ENCODE data around the gene RPS6KA5.
"Not testable (repeated sequence)": the region's sequence is repeated elsewhere in the genome, so short reads cannot be mapped to it uniquely, and the experiment has no call there.

Gene RPS6KA5

GRCh38 chr14:91094772-91095171 lies 34.3 kb upstream of the RPS6KA5 start:
- Histone ChIP-seq H3K4me3 (replicated peaks; ENCODE audit: insufficient read depth, low read length) (no peak overlapping the region), H3K27ac (replicated peaks) (no peak overlapping the region), H3K27me3 (ENCODE audit: insufficient read depth, poor library complexity, severe bottlenecking) (no peaks in the 10 kb centered on the region)
- DNase-seq (ENCODE audit: low read depth in 1 of 2, low spot score in 1 of 2): no peak
- TF ChIP-seq POLR2AphosphoS5 (IDR thresholded peaks at IDR 0.05; ENCODE audit: low read depth) (no peak), GABPA (IDR thresholded peaks at IDR 0.05; ENCODE audit: low read depth) (no peak), REST (IDR thresholded peaks at IDR 0.05; ENCODE audit: insufficient replicate concordance, low read depth) (no peak), SPI1 (IDR thresholded peaks at IDR 0.05; ENCODE audit: borderline replicate concordance, low read depth) (no peak), CTCF (IDR thresholded peaks at IDR 0.05; ENCODE audit: insufficient read depth, low read length) (no peak)

DNA sequence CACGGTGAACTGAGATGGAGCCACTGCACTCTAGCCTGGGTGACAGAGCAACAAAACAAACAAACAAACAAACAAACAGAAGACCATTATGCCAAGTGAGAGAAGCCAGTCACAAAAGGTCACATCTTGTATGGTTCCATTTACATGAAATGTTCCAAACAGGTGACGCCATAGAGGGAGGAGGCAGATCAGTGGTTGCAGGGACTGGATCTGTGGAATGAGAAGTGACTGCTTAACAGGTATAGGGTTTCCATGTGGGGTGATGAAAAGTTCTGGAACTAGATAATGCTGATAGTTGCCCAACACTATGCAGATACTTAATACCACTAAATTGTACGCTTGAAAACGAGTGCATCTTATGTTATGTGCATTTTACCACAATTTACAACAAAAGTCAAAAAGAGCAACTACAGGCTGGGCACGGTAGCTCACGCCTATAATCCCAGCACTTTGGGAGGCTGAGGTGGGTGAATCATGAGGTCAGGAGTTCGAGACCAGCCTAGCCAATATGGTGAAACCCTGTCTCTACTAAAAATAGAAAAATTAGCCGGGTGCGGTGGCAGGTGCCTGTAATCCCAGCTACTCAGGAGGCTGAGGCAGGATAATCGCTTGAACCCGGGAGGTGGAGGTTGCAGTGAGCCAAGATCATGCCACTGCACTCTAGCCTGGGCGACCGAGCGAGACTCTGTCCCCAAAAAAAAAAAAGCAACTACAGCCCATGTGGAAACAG lies 33.5 kb upstream of the RPS6KA5 start:
- H3K4me3 ChIP-seq (replicated peaks; ENCODE audit: insufficient read depth, low read length); H3K27ac ChIP-seq (replicated peaks); DNase-seq (ENCODE audit: low read depth in 1 of 2, low spot score in 1 of 2); H3K27me3 ChIP-seq (ENCODE audit: insufficient read depth, poor library complexity, severe bottlenecking): not testable (repeated sequence)

DNA sequence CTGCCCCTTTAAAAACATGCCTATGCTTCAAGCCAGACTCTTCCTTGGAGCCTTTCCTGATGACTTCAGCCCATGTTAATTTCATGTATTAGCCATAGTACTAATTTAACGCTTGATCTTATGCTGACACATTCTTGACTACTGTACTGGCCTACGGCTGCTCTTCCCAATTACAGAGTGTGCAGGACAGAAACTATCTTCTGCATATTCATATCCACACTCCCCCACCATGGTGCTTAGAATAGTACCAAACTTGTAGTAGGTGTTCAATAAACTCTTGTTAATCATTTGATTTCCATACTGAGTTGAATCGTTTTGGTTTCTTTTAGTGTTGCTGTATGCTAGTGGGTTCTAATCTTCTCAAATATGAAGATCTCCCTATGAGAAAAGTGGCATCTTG lies 31.6 kb upstream of the RPS6KA5 start:
- Histone ChIP-seq H3K4me3 (replicated peaks; ENCODE audit: insufficient read depth, low read length) (no peak overlapping the region), H3K27ac (replicated peaks) (no peak overlapping the region), H3K27me3 (ENCODE audit: insufficient read depth, poor library complexity, severe bottlenecking) (no peaks in the 10 kb centered on the region)
- no peak for DNase-seq (ENCODE audit: low read depth in 1 of 2, low spot score in 1 of 2)
- TF ChIP-seq GABPA (IDR thresholded peaks at IDR 0.05; ENCODE audit: low read depth) (no peak), REST (IDR thresholded peaks at IDR 0.05; ENCODE audit: insufficient replicate concordance, low read depth) (no peak), POLR2AphosphoS5 (IDR thresholded peaks at IDR 0.05; ENCODE audit: low read depth) (no peak), SPI1 (IDR thresholded peaks at IDR 0.05; ENCODE audit: borderline replicate concordance, low read depth) (no peak), CTCF (IDR thresholded peaks at IDR 0.05; ENCODE audit: insufficient read depth, low read length) (no peak)

GRCh38 chr14:91090743-91091142 lies 30.3 kb upstream of the RPS6KA5 start:
- H3K27ac ChIP-seq (replicated peaks): no peak overlapping the region
- TF ChIP-seq GABPA (IDR thresholded peaks at IDR 0.05; ENCODE audit: low read depth) (no peak), REST (IDR thresholded peaks at IDR 0.05; ENCODE audit: insufficient replicate concordance, low read depth) (no peak), POLR2AphosphoS5 (IDR thresholded peaks at IDR 0.05; ENCODE audit: low read depth) (no peak)
- no peak overlapping the region for H3K4me3 ChIP-seq (replicated peaks; ENCODE audit: insufficient read depth, low read length)
- H3K27me3 ChIP-seq (ENCODE audit: insufficient read depth, poor library complexity, severe bottlenecking): no peaks in the 10 kb centered on the region
- no peak for DNase-seq (ENCODE audit: low read depth in 1 of 2, low spot score in 1 of 2)

Measured in HL-60 (cell line).